ENCODE measurements around the gene BTBD18. TPM values are rescaled to one million over a fixed set of nuclear protein-coding genes. Genes with fewer than 3 reads are reported as not detected.
"Not testable (repeated sequence)": the region's sequence is repeated elsewhere in the genome, so short reads cannot be mapped to it uniquely, and the experiment has no call there.

Gene BTBD18
- total RNA-seq, 1 donor from 2014 or later = not detected

- DNase-seq (ENCODE audit: low spot score) = peak; percentile 97
Observed at GRCh38 chr11:57741132-57742086, 10.2 kb downstream of the BTBD18 start, which contains the start of gene SELENOH. Gene SELENOH, plus strand, starts transcription at chr11:57741491. Its CDS starts 105 bp downstream, at chr11:57741596.

DNA sequence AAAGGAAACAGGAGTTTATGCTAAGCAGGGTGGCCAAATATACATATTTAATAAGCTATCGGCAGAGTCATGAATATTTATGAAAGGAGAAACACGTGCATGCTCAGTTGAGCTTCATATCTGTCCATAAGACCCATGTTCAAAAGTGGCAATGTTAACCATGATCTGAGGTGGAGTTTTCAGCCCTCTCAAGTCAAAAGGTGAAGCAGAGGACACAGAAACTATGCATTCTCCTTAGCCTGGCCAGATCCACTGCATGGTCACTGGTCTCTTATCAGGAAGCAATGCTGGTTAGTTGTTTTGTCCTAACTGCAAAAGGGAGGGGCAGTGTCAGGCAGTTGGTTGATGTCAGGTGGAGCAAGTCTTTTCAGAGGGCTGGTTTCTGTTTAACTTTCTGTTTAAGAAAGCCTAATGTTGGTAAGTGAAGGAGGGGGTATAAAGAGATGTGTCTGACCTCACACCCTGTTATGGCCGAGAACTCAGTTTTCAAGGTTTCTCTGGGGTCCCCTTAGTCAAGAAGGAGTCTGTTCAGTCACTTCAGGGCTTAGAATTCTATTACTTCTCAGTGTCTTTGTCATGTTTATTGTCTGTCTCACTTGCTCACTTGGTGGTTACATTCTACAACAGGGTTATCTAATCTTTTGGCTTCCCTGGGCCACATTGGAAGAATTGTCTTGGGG, 15.9 kb downstream of the BTBD18 start:
- no peak for DNase-seq (ENCODE audit: low spot score)

DNA sequence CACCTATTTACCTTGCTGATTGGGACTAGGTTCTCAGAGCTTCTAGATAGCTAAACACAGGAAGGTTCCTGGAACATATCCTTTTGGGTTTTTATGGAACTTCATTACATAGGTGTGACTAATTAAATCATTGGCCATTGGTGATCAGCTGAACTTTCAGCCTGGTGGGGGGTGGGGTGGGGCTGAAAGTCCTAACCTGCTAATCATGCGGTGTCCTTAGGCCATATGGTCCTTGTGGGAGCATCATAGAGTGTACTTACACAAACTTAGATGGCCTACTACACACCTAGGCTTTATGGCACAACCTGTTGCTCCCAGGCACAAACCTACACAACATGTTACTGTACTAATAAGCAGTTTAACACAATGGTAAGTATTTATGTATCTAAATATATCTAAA, 19.0 kb downstream of the BTBD18 start:
- DNase-seq (ENCODE audit: low spot score) = no peak

- no peak for DNase-seq (ENCODE audit: low spot score)
Observed at GRCh38 chr11:57729479-57729878, 22.1 kb downstream of the BTBD18 start.

DNA sequence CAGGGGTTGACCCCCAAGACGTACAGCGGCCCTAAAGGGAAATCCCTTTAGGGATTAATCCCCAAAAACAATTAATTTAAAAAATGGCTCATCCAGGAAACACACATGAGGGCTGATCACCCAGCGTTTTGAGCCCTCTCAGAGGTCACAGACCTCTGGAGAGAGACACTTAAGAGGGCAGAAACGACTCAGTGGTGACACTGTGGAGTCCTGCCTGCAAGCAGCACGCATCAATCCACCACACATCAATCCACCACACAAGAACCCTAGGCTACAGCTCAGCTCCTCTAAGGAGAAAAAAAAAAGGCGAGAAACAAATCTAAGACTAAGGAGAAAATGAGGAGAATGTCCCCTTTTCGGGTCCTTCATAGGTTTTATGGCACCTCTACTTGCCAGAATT, 22.8 kb downstream of the BTBD18 start:
- DNase-seq (ENCODE audit: low spot score) = no peak

DNA sequence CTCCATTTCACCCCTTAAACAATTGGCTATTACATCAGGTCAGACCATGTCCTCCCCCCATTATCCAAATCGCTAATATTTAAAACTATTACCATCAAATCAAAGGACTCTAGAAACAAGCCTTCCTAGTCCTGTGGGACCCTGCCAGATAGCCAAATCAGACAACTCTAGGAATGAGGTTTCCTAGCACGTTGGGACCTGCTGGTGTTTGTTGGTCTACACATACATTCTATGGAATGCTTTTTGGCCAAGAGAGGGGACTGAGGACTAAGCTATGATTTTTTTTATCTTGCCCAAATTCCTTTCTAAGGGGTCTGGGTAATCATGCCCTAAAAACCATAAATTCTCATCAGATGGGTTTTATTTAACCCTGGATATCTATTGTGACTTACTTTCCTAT, 24.4 kb downstream of the BTBD18 start:
- no peak for DNase-seq (ENCODE audit: low spot score)

DNA sequence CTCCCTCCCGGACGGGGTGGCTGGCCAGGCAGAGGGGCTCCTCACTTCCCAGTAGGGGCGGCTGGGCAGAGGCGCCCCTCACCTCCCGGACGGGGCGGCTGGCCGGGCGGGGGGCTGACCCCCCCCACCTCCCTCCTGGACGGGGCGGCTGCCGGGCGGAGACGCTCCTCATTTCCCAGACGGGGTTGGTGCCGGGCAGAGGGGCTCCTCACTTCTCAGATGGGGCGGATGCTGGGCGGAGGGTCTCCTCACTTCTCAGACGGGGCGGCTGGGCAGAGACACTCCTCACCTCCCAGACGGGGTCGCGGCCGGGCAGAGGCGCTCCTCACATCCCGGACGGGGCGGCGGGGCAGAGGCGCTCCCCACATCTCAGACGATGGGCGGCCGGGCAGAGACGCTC, 34.9 kb downstream of the BTBD18 start:
- not testable (repeated sequence) for DNase-seq (ENCODE audit: low spot score)

- no peak for DNase-seq (ENCODE audit: low spot score)
Observed at GRCh38 chr11:57713835-57714234, 37.8 kb downstream of the BTBD18 start.

DNA sequence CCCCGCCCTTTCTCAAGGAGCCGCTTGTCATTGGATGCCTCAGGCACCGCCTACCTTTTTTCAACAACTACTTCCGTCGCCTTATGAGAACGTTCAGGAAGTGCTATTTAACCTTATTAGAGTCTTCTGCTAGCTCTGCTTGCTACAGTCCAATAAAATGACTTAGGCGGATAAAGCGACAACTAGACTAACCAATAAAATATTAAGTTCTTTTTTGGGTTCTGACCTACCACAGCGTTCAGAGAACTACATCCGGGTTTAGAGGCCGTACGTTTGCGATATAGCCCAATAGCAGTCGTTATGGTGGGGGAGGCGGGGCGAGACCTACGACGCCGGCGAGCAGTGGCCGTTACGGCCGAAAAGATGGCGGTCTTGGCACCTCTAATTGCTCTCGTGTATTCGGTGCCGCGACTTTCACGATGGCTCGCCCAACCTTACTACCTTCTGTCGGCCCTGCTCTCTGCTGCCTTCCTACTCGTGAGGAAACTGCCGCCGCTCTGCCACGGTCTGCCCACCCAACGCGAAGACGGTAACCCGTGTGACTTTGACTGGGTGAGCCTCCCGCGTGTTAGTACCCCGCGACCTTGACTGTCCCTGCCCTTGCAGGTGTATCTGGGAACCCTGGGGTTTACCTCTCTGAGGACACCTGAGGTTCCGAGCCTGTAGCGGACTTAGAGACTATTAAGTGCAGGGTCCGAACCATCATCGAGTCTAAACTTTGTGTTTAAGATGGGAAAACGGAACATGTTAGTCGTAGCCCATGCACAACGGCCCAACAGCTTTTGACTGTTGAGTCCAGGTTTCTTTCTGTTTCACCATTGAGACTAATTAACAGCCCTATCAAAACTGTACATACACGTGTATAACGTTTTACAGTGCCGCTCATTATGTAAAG, 39.1 kb downstream of the BTBD18 start, which contains the start of gene TMX2:
TSS of gene TMX2 (plus strand) at position 338 of the 895 bp plus-strand sequence. CDS start at position 364, 26 bp downstream.
- DNase-seq (ENCODE audit: low spot score) = peak; percentile 96

GRCh38 chr11:57711414-57712255, 40.0 kb downstream of the BTBD18 start, which contains the start of gene MED19:
Gene MED19, minus strand, starts transcription at chr11:57712215. Its CDS starts 36 bp downstream, at chr11:57712179.
- peak; percentile 92 for DNase-seq (ENCODE audit: low spot score)

DNA sequence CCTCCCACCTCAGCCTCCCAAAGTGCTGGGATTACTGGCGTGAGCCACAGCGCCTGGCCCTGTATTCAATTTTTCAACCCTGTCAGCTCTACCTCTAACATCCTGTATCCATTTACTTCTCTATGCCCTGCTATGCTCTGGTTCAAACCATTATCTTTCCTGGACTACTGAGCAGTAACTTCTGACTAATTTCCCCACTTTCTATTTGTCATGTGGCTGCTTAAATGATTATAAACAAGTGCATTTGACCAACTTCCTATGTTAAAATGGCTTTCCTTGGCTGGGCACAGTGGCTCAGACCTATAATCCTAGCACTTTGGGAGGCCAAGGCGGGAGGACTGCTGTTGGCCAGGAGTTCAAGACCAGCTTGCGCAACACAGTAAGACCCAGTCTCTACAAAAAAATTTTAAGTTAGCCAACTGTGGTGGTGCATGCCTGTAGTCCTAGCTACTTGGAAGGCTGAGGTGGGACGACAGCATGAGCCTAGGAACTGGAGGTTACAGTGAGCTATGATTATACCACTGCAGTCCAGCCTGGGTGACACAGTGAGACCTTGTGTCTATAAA, 41.7 kb downstream of the BTBD18 start:
- DNase-seq (ENCODE audit: low spot score) = no peak

GRCh38 chr11:57705432-57705831, 46.2 kb downstream of the BTBD18 start:
- not testable (repeated sequence) for DNase-seq (ENCODE audit: low spot score)

DNA sequence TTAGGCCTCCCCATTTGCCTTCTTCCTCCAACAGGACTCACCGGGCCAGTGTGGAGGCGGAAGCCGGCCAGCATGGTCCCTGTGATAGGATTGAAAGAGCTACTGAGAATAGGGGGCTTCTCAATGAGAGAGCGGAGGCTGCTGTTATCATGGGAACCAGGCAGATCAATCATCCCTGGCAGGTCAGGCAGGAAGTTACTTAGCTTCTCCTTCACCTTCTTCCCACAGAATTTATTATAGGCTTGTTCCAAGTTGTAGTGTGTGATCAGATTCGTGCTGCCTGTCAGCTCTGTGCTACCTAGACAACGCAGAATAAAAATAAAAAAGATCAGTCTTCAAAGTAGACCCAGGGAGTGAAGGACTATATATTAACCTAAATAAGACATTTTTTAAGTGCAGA, 46.7 kb downstream of the BTBD18 start:
- DNase-seq (ENCODE audit: low spot score) = no peak

DNA sequence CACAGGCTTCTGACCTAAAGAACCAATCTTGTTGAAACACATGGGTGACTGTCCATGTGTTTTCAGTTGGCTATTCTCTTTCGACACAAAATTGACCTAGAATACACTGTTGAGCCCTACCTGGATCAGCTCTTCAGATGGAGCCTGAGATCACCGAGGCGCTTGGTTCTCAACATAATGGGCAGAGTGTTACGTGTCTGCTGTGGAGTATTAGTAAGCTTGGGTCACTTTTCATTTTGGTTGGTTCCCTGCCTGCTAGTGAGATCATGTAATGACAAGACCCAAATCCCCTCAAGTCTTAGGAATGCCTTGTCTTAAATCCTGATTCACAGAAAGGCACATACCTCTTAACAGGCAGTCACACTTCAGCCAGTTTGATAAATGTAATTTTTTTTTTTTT, 48.3 kb downstream of the BTBD18 start:
- DNase-seq (ENCODE audit: low spot score) = no peak

DNA sequence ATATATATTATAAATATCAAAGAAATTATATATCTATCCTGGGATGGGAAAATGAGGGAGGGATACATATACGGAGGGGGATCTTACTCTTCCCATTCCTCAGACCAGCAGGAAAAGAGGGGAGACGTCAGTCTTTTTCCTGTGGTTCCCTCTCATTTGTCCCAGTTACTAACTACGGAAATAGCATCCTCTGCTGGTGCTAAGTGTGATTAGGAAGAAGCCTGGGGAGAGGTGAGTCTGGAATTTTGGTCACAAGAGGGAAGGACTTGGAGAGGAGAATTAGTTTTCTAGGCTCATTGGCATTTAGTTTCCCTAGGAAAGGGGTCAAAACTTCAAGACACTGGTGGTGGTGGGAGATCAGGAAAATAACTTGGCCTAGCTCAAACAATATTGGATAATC, 51.2 kb downstream of the BTBD18 start:
- DNase-seq (ENCODE audit: low spot score) = no peak

DNA sequence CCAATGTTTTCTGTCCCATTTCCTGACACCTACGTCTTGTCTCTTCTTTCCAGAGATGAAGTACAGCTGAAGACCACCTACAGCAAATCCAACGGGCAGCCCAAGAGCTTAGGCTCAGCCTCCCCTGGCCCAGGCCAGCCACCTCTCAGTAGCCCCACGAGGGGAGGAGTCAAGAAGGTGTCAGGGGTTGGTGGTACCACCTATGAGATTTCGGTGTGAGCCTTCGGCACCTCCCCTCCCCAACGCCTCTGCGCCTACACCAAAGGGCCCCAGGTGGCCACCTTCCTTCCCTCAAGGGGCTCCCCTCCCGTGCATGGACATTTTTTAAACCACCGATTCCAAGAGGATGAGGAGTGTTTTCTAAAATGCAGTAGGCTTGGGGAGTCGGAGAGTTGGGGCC, 51.8 kb downstream of the BTBD18 start:
- no peak for DNase-seq (ENCODE audit: low spot score)

DNA sequence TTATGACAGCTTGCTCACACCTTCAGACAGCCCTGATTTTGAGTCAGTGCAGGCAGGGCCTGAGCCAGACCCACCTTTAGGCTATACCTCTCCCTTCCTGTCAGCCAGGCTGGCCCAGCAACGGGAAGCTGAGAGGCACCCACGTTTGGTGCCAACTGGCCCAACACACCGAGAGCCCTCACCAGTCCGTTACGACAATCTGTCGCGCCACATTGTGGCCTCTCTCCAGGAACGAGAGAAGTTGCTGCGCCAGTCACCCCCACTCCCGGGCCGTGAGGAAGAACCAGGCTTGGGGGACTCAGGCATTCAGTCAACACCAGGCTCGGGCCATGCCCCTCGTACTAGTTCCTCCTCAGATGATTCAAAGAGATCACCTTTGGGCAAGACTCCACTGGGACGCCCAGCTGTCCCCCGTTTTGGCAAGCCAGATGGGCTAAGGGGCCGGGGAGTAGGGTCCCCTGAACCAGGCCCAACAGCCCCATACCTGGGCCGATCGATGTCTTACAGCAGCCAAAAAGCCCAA, 52.7 kb downstream of the BTBD18 start:
- no peak for DNase-seq (ENCODE audit: low spot score)

All from mesenteric fat pad (tissue), 1 donor.